SK-N-SH (cell line): Measurements from ENCODE around the gene SIX4. TPM values are rescaled to one million over a fixed set of nuclear protein-coding genes. Genes with fewer than 3 reads are reported as not detected.
A peak's percentile ranks its signal among the peaks of the same experiment; 100 is the strongest.

Experiments used
- CTCF ChIA-PET: fragments of 300-600, 350-600 bp; formaldehyde crosslinking; extraction: SDS; loops from one replicate; lab custom pipeline; 2021; lab: Yijun Ruan, JAX
- POLR2A ChIA-PET: fragments of 350-600 bp; sonication (Branson Sonifier 250); formaldehyde crosslinking; extraction: SDS; loops from one replicate; lab custom pipeline; 2020; ENCODE audit warnings: antibody characterized with exemption, inconsistent platforms; lab: Yijun Ruan, JAX
- DNase-seq: peaks from one replicate; pipeline ENCODE4 v3.0.0; 2012
- H2AFZ ChIP-seq: fragments of 200-600 bp; sonication (generic); 2 replicates; pipeline ENCODE4 v1.8.1; 2016; ENCODE audit warnings: antibody characterized with exemption, mild to moderate bottlenecking, low read depth
- H3F3A ChIP-seq: fragments of 200-600 bp; sonication (generic); replicated peaks from 2 replicates; pipeline ENCODE3; 2016; ENCODE audit warnings: antibody characterized with exemption, mild to moderate bottlenecking; ENCODE audit not compliant: insufficient read depth
- H3K27ac ChIP-seq, 2 experiments: fragments of 200-500 bp in 1 of 2; fragments of 200-600 bp in 1 of 2; sonication (Bioruptor generic) in 1 of 2; sonication (generic), shearing (Covaris generic) in 1 of 2; 2 replicates each; pipeline versions ENCODE4 v1.5.1 to v1.6.1; 2014 to 2016; ENCODE audit warnings: low read depth in 2 of 2, inconsistent platforms in 1 of 2, low read length in 1 of 2, mild to moderate bottlenecking in 1 of 2, mixed read lengths in 1 of 2
- H3K27me3 ChIP-seq: fragments of 200-600 bp; sonication (generic), shearing (Covaris generic); 2 replicates; pipeline ENCODE4 v1.6.1; 2016; ENCODE audit warnings: mixed run types; ENCODE audit not compliant: insufficient read depth
- H3K36me3 ChIP-seq, 2 experiments: fragments of 200-500 bp in 1 of 2; fragments of 200-600 bp in 1 of 2; sonication (Bioruptor generic) in 1 of 2; sonication (generic) in 1 of 2; replicated peaks in 1 of 2; 2 replicates each; pipeline versions ENCODE3 to v1.5.1; 2014 to 2016; ENCODE audit warnings: low read length in 1 of 2, mild to moderate bottlenecking in 1 of 2; ENCODE audit not compliant: insufficient read depth in 2 of 2, control insufficient read depth in 1 of 2
- H3K4me1 ChIP-seq, 2 experiments: fragments of 200-500 bp in 1 of 2; fragments of 200-600 bp in 1 of 2; sonication (Bioruptor generic) in 1 of 2; sonication (generic), shearing (Covaris generic) in 1 of 2; 2 replicates each; pipeline versions ENCODE4 v1.5.1 to v1.6.1; 2014 to 2016; ENCODE audit warnings: low read depth in 1 of 2, low read length in 1 of 2, mixed run types in 1 of 2; ENCODE audit not compliant: insufficient read depth in 2 of 2, control insufficient read depth in 1 of 2
- H3K4me2 ChIP-seq: fragments of 200-600 bp; sonication (generic), shearing (Covaris generic); 2 replicates; pipeline ENCODE4 v1.6.1; 2017; ENCODE audit warnings: mixed run types
- H3K4me3 ChIP-seq, 2 experiments: fragments of 200-500 bp in 1 of 2; fragments of 200-600 bp in 1 of 2; sonication (Bioruptor generic) in 1 of 2; sonication (generic), shearing (Covaris generic) in 1 of 2; 2 replicates each; pipeline versions ENCODE4 v1.5.1 to v1.8.1; 2014 to 2016; ENCODE audit warnings: low read depth in 2 of 2, inconsistent platforms in 1 of 2, low read length in 1 of 2, mild to moderate bottlenecking in 1 of 2, mixed read lengths in 1 of 2, moderate library complexity in 1 of 2
- H3K79me2 ChIP-seq: fragments of 200-600 bp; sonication (generic); 2 replicates; pipeline ENCODE4 v1.8.1; 2017; ENCODE audit warnings: mild to moderate bottlenecking; ENCODE audit not compliant: insufficient read depth
- H3K9ac ChIP-seq: fragments of 200-600 bp; sonication (generic); 2 replicates; pipeline ENCODE4 v1.6.1; 2017; ENCODE audit warnings: mixed run types
- H3K9me2 ChIP-seq: fragments of 200-600 bp; sonication (generic); 2 replicates; pipeline ENCODE4 v1.6.1; 2017; ENCODE audit warnings: mixed run types
- H3K9me3 ChIP-seq: fragments of 200-600 bp; sonication (generic); 2 replicates; pipeline ENCODE4 v1.6.1; 2017; ENCODE audit warnings: mixed run types, mild to moderate bottlenecking, moderate library complexity
- H4K20me1 ChIP-seq: fragments of 200-600 bp; sonication (generic); 2 replicates; pipeline ENCODE4 v1.6.1; 2017; ENCODE audit warnings: mild to moderate bottlenecking, mixed run types; ENCODE audit not compliant: insufficient read depth
- EP300 ChIP-seq, 2 experiments: IDR thresholded peaks; 2 replicates each; pipeline versions ENCODE4 v1.4.0 to v1.6.1; 2012; ENCODE audit warnings: borderline replicate concordance in 1 of 2, low read depth in 1 of 2, low read length in 1 of 2
- FOSL2 ChIP-seq: IDR thresholded peaks from 2 replicates; pipeline ENCODE4 v1.4.0; 2012; ENCODE audit warnings: low read depth, mild to moderate bottlenecking, moderate library complexity, borderline replicate concordance
- JUND ChIP-seq: IDR thresholded peaks from 2 replicates; pipeline ENCODE4 v1.4.0; 2012
- MEF2A ChIP-seq: IDR thresholded peaks from 2 replicates; pipeline ENCODE4 v1.4.0; 2012; ENCODE audit warnings: low read depth, borderline replicate concordance
- NFIC ChIP-seq: IDR thresholded peaks from 2 replicates; pipeline ENCODE4 v1.4.0; 2012; ENCODE audit warnings: borderline replicate concordance
- RFX5 ChIP-seq: IDR thresholded peaks from 2 replicates; pipeline ENCODE4 v1.6.1; 2012; ENCODE audit warnings: mild to moderate bottlenecking, improper control_type of control experiment, low read length
- RXRA ChIP-seq: IDR thresholded peaks from 2 replicates; pipeline ENCODE4 v1.4.0; 2012; ENCODE audit warnings: low read depth, mild to moderate bottlenecking, borderline replicate concordance
- SIN3A ChIP-seq: IDR thresholded peaks from 2 replicates; pipeline ENCODE4 v1.6.1; 2012; ENCODE audit warnings: low read depth, mild to moderate bottlenecking, low read length, moderate library complexity, borderline replicate concordance
- TCF12 ChIP-seq: IDR thresholded peaks from 2 replicates; pipeline ENCODE4 v1.4.0; 2012
- WGBS: methylation state at CpG from one replicate; pipeline ENCODE4 v1.1.6; 2017; ENCODE audit warnings: low lambda C conversion rate; 5-methylcytosine and 5-hydroxymethylcytosine counted together
- polyA plus RNA-seq, 3 experiments: library from polyadenylated mRNA; depleted of rRNA; stranded (reverse); fragments of >200 nt; gene quantifications; 2 replicates each; pipeline ENCODE4 v1.2.3, GENCODE V29; 2012
- TF ChIP-seq, protein P1 (sequence below): IDR thresholded peaks from 2 replicates; pipeline ENCODE4; 2012
- TF ChIP-seq, protein P2 (sequence below): IDR thresholded peaks from 2 replicates; pipeline ENCODE4 v1.6.1; 2012; ENCODE audit warnings: mild to moderate bottlenecking, low read depth, low read length, moderate library complexity
- TF ChIP-seq, protein P3 (sequence below): fragments of 150-350 bp; IDR thresholded peaks from 2 replicates; pipeline ENCODE4 v1.6.1; 2016; ENCODE audit warnings: mild to moderate bottlenecking, low read depth, low read length

The SIX4 gene
- polyA plus RNA-seq, 1 of the 3 experiments (the other 2 are of a cell fraction): 3.3 TPM

DNA sequence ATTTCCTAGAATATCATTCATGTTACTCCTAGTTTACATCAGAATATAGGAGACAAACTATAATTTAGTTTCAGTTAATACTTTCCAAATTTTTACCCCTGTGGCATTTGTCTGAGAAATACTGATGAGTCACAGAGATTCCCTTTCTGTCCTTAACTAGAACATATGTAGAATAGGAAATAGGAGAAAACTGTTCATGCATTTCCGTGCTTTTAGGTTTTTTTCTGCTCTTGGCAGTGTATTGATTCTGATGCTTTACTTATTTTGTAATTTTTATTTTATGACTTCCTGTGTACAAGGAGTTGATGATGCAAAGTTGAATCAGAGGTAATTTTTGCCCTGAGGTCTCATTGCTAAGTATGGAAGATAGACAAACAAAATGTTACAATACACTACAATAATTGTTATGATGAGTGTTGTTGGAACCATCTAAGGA lies 33.4 kb upstream of the SIX4 start:
- H2AFZ ChIP-seq: no peak overlapping the region
- ChIA-PET CTCF (no interaction called here), POLR2A (no interaction called here)
- H3K4me3 ChIP-seq: no peak overlapping the region; a peak in 1 of 4 replicates
- H3K4me2 ChIP-seq: peak overlapping the region; percentile 48; the same call in 1 of the 2 replicates
- no peaks in the 10 kb centered on the region for H3K36me3 ChIP-seq
- peak overlapping the region; percentile 16; the same call in 1 of the 2 replicates for H3K9ac ChIP-seq
- no peaks in the 10 kb centered on the region for H3K9me3 ChIP-seq
- H3K9me2 ChIP-seq: no peaks in the 10 kb centered on the region
- peak overlapping the region; percentile 25 to 64; a peak in 3 of 4 replicates for H3K27ac ChIP-seq
- TF ChIP-seq SIN3A: no peak
- TF ChIP-seq MEF2A: 0 out of 2 replicates have a peak, but pooled peaks have one; percentile 12
- 0 out of 2 replicates have a peak, but pooled peaks have one; percentile 23 for TF ChIP-seq RXRA
- peak; percentile 19; the same call in 1 of the 2 replicates for TF ChIP-seq JUND
- 0 out of 4 replicates have a peak, but pooled peaks of 1 of the 2 experiments have one; percentile 20 for TF ChIP-seq EP300 (IDR thresholded peaks at IDR 0.05; ENCODE audit: borderline replicate concordance in 1 of 2, low read depth in 1 of 2, low read length in 1 of 2)
- TF ChIP-seq, protein P1, sequence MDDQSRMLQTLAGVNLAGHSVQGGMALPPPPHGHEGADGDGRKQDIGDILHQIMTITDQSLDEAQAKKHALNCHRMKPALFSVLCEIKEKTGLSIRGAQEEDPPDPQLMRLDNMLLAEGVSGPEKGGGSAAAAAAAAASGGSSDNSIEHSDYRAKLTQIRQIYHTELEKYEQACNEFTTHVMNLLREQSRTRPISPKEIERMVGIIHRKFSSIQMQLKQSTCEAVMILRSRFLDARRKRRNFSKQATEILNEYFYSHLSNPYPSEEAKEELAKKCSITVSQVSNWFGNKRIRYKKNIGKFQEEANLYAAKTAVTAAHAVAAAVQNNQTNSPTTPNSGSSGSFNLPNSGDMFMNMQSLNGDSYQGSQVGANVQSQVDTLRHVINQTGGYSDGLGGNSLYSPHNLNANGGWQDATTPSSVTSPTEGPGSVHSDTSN: 0 out of 2 replicates have a peak, but pooled peaks have one; percentile 22
- peak; percentile 43; the same call in 1 of the 2 replicates for TF ChIP-seq FOSL2
- TF ChIP-seq RFX5: no peak
- TF ChIP-seq, protein P2, sequence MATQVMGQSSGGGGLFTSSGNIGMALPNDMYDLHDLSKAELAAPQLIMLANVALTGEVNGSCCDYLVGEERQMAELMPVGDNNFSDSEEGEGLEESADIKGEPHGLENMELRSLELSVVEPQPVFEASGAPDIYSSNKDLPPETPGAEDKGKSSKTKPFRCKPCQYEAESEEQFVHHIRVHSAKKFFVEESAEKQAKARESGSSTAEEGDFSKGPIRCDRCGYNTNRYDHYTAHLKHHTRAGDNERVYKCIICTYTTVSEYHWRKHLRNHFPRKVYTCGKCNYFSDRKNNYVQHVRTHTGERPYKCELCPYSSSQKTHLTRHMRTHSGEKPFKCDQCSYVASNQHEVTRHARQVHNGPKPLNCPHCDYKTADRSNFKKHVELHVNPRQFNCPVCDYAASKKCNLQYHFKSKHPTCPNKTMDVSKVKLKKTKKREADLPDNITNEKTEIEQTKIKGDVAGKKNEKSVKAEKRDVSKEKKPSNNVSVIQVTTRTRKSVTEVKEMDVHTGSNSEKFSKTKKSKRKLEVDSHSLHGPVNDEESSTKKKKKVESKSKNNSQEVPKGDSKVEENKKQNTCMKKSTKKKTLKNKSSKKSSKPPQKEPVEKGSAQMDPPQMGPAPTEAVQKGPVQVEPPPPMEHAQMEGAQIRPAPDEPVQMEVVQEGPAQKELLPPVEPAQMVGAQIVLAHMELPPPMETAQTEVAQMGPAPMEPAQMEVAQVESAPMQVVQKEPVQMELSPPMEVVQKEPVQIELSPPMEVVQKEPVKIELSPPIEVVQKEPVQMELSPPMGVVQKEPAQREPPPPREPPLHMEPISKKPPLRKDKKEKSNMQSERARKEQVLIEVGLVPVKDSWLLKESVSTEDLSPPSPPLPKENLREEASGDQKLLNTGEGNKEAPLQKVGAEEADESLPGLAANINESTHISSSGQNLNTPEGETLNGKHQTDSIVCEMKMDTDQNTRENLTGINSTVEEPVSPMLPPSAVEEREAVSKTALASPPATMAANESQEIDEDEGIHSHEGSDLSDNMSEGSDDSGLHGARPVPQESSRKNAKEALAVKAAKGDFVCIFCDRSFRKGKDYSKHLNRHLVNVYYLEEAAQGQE: no peak
- 0 out of 2 replicates have a peak, but pooled peaks have one; percentile 7 for TF ChIP-seq NFIC
- 0 out of 2 replicates have a peak, but pooled peaks have one; percentile 40 for TF ChIP-seq TCF12
- TF ChIP-seq, protein P3, sequence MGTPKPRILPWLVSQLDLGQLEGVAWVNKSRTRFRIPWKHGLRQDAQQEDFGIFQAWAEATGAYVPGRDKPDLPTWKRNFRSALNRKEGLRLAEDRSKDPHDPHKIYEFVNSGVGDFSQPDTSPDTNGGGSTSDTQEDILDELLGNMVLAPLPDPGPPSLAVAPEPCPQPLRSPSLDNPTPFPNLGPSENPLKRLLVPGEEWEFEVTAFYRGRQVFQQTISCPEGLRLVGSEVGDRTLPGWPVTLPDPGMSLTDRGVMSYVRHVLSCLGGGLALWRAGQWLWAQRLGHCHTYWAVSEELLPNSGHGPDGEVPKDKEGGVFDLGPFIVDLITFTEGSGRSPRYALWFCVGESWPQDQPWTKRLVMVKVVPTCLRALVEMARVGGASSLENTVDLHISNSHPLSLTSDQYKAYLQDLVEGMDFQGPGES: no peak
- 23% methylated on average over 1 of the region's 1 CpG for WGBS
- H3K79me2 ChIP-seq: peaks cover 91% of the 10 kb centered on the region
- DNase-seq: no peak
- peaks cover 0 to 31% of the 10 kb centered on the region in 2 experiments; a peak in 3 of 4 replicates for H3K4me1 ChIP-seq
- no peaks in the 10 kb centered on the region for H3K27me3 ChIP-seq
- peaks cover 8% of the 10 kb centered on the region; the same call in 1 of the 2 replicates for H4K20me1 ChIP-seq
- peaks cover 17% of the 10 kb centered on the region for H3F3A ChIP-seq
